Chondrocyte (in vitro differentiated cells): ENCODE data around the gene TP63. TPM values are rescaled to one million over a fixed set of nuclear protein-coding genes. Genes with fewer than 3 reads are reported as not detected.

Experiments
- DNase-seq: peaks from one replicate; pipeline ENCODE4 v3.0.0; 2021; ENCODE audit warnings: mixed read lengths, low spot score
- H3K27ac Mint-ChIP-seq: one replicate; pipeline ENCODE4 v1.8.0; 2021; ENCODE audit warnings: mild to moderate bottlenecking, moderate library complexity, mixed read lengths; ENCODE audit not compliant: unreplicated experiment
- H3K27me3 Mint-ChIP-seq: 2 replicates; pipeline ENCODE4 v1.8.0; 2021; ENCODE audit warnings: low read depth, mixed read lengths
- H3K36me3 Mint-ChIP-seq: 2 replicates; pipeline ENCODE4 v1.8.0; 2021; ENCODE audit warnings: low read depth, mixed read lengths
- H3K4me1 Mint-ChIP-seq: 2 replicates; pipeline ENCODE4 v1.8.0; 2021; ENCODE audit warnings: low read depth, mild to moderate bottlenecking, mixed read lengths
- H3K4me3 Mint-ChIP-seq: one replicate; pipeline ENCODE4 v1.8.0; 2021; ENCODE audit warnings: mild to moderate bottlenecking, moderate library complexity, mixed read lengths; ENCODE audit not compliant: unreplicated experiment
- H3K9me3 Mint-ChIP-seq: 2 replicates; pipeline ENCODE4 v1.8.0; 2021; ENCODE audit warnings: low read depth, mixed read lengths
- total RNA-seq: library from RNA; stranded (reverse); gene quantifications from 3 replicates; pipeline ENCODE4 v1.2.1, GENCODE V29; 2021
- TF ChIP-seq, protein P1 (sequence below): fragments of 200-600 bp; sonication (generic); IDR thresholded peaks from 2 replicates; pipeline ENCODE4 v1.5.0; 2021; ENCODE audit warnings: antibody characterized with exemption, mild to moderate bottlenecking, moderate library complexity

The TP63 gene
- total RNA-seq, 1 donor from 2014 or later: not detected

- DNase-seq: no peak
- Mint-ChIP-seq H3K27me3 (peaks cover 17% of the 10 kb centered on the region), H3K36me3 (no peaks in the 10 kb centered on the region), H3K4me1 (peaks cover 14% of the 10 kb centered on the region), H3K4me3 (no peak overlapping the region), H3K9me3 (no peaks in the 10 kb centered on the region), H3K27ac (no peak overlapping the region)
- TF ChIP-seq, protein P1, sequence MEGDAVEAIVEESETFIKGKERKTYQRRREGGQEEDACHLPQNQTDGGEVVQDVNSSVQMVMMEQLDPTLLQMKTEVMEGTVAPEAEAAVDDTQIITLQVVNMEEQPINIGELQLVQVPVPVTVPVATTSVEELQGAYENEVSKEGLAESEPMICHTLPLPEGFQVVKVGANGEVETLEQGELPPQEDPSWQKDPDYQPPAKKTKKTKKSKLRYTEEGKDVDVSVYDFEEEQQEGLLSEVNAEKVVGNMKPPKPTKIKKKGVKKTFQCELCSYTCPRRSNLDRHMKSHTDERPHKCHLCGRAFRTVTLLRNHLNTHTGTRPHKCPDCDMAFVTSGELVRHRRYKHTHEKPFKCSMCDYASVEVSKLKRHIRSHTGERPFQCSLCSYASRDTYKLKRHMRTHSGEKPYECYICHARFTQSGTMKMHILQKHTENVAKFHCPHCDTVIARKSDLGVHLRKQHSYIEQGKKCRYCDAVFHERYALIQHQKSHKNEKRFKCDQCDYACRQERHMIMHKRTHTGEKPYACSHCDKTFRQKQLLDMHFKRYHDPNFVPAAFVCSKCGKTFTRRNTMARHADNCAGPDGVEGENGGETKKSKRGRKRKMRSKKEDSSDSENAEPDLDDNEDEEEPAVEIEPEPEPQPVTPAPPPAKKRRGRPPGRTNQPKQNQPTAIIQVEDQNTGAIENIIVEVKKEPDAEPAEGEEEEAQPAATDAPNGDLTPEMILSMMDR: no peak
Measured at GRCh38 chr3:189841473-189842205, 210.4 kb downstream of the TP63 start.

- TF ChIP-seq, protein P1: no peak
- H3K27me3 Mint-ChIP-seq: peaks cover 11% of the 10 kb centered on the region
- no peaks in the 10 kb centered on the region for H3K9me3 Mint-ChIP-seq
- H3K36me3 Mint-ChIP-seq: no peaks in the 10 kb centered on the region
- no peak overlapping the region for H3K27ac Mint-ChIP-seq
- DNase-seq: no peak
- peaks cover 14% of the 10 kb centered on the region for H3K4me1 Mint-ChIP-seq
- H3K4me3 Mint-ChIP-seq: no peak overlapping the region
Measured at GRCh38 chr3:189842681-189843602, 211.8 kb downstream of the TP63 start.

DNA sequence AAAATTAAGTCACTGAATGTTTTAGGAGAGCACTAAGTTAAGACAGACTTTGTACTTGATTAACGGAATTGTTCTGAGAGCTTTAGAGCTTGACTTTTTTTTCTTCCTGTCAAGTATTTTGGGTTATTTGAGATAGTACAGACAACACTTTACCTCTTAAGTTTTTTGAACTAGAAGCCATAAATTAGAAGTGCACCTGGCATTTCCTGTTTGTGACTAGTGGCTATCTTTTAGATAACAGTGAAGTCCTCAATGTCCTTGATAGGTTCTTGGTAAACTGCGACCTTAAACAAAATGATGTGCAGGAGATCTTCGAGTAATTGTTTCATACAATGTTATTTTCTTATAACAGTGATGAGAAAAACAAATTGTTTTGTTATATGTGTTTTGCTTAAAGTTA lies 213.9 kb downstream of the TP63 start:
- H3K9me3 Mint-ChIP-seq: no peaks in the 10 kb centered on the region
- H3K4me1 Mint-ChIP-seq: peaks cover 7% of the 10 kb centered on the region
- TF ChIP-seq, protein P1: no peak
- no peak overlapping the region for H3K4me3 Mint-ChIP-seq
- H3K27me3 Mint-ChIP-seq: peaks cover 10% of the 10 kb centered on the region
- DNase-seq: no peak
- no peak overlapping the region for H3K27ac Mint-ChIP-seq
- no peaks in the 10 kb centered on the region for H3K36me3 Mint-ChIP-seq

- H3K27me3 Mint-ChIP-seq: peaks cover 13% of the 10 kb centered on the region
- H3K4me3 Mint-ChIP-seq: no peak overlapping the region
- H3K27ac Mint-ChIP-seq: no peak overlapping the region
- H3K4me1 Mint-ChIP-seq: peaks cover 2% of the 10 kb centered on the region
- H3K36me3 Mint-ChIP-seq: no peaks in the 10 kb centered on the region
- TF ChIP-seq, protein P1: no peak
- no peak for DNase-seq
- peaks cover 4% of the 10 kb centered on the region for H3K9me3 Mint-ChIP-seq
Measured at GRCh38 chr3:189848395-189849040, 217.3 kb downstream of the TP63 start.

DNA sequence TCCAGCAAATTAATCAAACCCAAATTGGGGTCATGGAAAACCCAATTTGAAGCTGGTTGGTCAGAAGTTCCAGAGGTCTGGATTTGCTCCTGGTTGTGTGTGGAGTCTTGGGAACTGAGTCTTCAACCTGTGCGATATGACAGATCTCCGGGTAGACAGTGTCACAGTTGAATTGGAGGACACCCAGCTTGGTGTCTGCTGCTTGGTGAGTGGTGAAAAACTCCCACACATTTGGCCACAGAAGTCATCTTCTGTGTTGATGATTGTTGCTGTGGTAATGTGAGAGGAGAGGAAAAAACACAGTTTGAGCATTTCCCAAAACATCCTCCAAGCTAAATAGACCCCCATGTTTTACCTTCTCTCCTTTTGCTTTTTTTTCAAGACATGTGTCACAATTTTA lies 218.1 kb downstream of the TP63 start:
- Mint-ChIP-seq H3K9me3 (peaks cover 4% of the 10 kb centered on the region), H3K27ac (no peak overlapping the region), H3K36me3 (no peaks in the 10 kb centered on the region), H3K4me3 (no peak overlapping the region), H3K27me3 (peaks cover 15% of the 10 kb centered on the region), H3K4me1 (peaks cover 2% of the 10 kb centered on the region)
- no peak for DNase-seq
- TF ChIP-seq, protein P1: no peak
